Stimulated activated CD8-positive, alpha-beta memory T cell treated with anti-CD3 and anti-CD28 coated beads, Interleukin-15, amount 100 ng/mL, for 1 hour (primary cell): ENCODE data around the gene MYO1E.
"Not testable (repeated sequence)": the region's sequence is repeated elsewhere in the genome, so short reads cannot be mapped to it uniquely, and the experiment has no call there.

Source experiments
- DNase-seq: peaks from one replicate; pipeline ENCODE4 v3.0.0-alpha.2; 2020; ENCODE audit warnings: low read depth

MYO1E gene

GRCh38 chr15:59291213-59291549 lies 81.5 kb downstream of the MYO1E start:
- DNase-seq = no peak

GRCh38 chr15:59290295-59291212 lies 82.1 kb downstream of the MYO1E start:
- DNase-seq = no peak

GRCh38 chr15:59289574-59289973 lies 83.1 kb downstream of the MYO1E start:
- DNase-seq = no peak

- no peak for DNase-seq
Measured at GRCh38 chr15:59283717-59284391, 88.8 kb downstream of the MYO1E start.

GRCh38 chr15:59282515-59283337 lies 89.9 kb downstream of the MYO1E start:
- DNase-seq = no peak

- no peak for DNase-seq
Measured at GRCh38 chr15:59281699-59282098, 91.0 kb downstream of the MYO1E start.

- no peak for DNase-seq
Measured at GRCh38 chr15:59280855-59281254, 91.8 kb downstream of the MYO1E start.

GRCh38 chr15:59280292-59280691 lies 92.4 kb downstream of the MYO1E start:
- DNase-seq = not testable (repeated sequence)

GRCh38 chr15:59279023-59279422 lies 93.6 kb downstream of the MYO1E start:
- no peak for DNase-seq

GRCh38 chr15:59278120-59278519 lies 94.6 kb downstream of the MYO1E start:
- no peak for DNase-seq

GRCh38 chr15:59276225-59277178 lies 96.2 kb downstream of the MYO1E start:
- DNase-seq = no peak

GRCh38 chr15:59274126-59274970 lies 98.3 kb downstream of the MYO1E start:
- no peak for DNase-seq

- DNase-seq = no peak
Measured at GRCh38 chr15:59273234-59273633, 99.4 kb downstream of the MYO1E start.

- no peak for DNase-seq
Measured at GRCh38 chr15:59271595-59272201, 101.0 kb downstream of the MYO1E start.

GRCh38 chr15:59268852-59269407 lies 103.7 kb downstream of the MYO1E start:
- no peak for DNase-seq

GRCh38 chr15:59268168-59268851 lies 104.4 kb downstream of the MYO1E start:
- no peak for DNase-seq

- no peak for DNase-seq
Measured at GRCh38 chr15:59266028-59266427, 106.6 kb downstream of the MYO1E start.

GRCh38 chr15:59262316-59262715 lies 110.4 kb downstream of the MYO1E start:
- DNase-seq = no peak

- no peak for DNase-seq
Measured at GRCh38 chr15:59260090-59260489, 112.6 kb downstream of the MYO1E start.
